ENCODE data around the gene CIZ1. TPM values are rescaled to one million over a fixed set of nuclear protein-coding genes. Genes with fewer than 3 reads are reported as not detected.

CIZ1 gene
- total and polyA plus RNA-seq, 2 experiments from 2014 or later = 95.0 to 105 TPM

DNA sequence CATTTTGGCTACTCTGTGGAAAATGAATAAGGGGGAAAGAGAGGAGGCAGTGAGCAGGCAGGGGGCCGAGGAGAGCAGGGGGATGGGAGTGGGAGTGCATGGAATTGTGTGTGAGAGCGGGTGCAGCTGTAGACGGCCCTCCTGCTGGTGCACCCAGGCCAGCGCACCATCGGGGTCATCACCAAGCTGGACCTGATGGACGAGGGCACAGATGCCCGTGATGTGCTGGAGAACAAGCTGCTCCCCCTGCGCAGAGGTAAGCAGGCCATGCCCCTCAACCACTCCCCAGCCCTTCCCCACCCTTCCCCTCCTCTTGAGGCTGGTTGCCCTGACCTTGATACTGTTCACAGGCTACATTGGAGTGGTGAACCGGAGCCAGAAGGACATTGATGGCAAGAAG is 28.5 kb upstream of the CIZ1 start:
- DNase-seq (ENCODE audit: low read depth in 1 of 2, low spot score in 1 of 2) = no peak
- Histone ChIP-seq H3K4me1 (ENCODE audit: low read depth) (no peaks in the 10 kb centered on the region), H3K4me3 (no peak overlapping the region), H3K27me3 (no peaks in the 10 kb centered on the region), H3K27ac (no peak overlapping the region), H3K36me3 (no peaks in the 10 kb centered on the region), H3K9me3 (ENCODE audit: low read depth) (no peaks in the 10 kb centered on the region)
- TF ChIP-seq, protein P1, sequence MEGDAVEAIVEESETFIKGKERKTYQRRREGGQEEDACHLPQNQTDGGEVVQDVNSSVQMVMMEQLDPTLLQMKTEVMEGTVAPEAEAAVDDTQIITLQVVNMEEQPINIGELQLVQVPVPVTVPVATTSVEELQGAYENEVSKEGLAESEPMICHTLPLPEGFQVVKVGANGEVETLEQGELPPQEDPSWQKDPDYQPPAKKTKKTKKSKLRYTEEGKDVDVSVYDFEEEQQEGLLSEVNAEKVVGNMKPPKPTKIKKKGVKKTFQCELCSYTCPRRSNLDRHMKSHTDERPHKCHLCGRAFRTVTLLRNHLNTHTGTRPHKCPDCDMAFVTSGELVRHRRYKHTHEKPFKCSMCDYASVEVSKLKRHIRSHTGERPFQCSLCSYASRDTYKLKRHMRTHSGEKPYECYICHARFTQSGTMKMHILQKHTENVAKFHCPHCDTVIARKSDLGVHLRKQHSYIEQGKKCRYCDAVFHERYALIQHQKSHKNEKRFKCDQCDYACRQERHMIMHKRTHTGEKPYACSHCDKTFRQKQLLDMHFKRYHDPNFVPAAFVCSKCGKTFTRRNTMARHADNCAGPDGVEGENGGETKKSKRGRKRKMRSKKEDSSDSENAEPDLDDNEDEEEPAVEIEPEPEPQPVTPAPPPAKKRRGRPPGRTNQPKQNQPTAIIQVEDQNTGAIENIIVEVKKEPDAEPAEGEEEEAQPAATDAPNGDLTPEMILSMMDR (IDR thresholded peaks at IDR 0.05; ENCODE audit: low read depth, low read length) = no peak

DNA sequence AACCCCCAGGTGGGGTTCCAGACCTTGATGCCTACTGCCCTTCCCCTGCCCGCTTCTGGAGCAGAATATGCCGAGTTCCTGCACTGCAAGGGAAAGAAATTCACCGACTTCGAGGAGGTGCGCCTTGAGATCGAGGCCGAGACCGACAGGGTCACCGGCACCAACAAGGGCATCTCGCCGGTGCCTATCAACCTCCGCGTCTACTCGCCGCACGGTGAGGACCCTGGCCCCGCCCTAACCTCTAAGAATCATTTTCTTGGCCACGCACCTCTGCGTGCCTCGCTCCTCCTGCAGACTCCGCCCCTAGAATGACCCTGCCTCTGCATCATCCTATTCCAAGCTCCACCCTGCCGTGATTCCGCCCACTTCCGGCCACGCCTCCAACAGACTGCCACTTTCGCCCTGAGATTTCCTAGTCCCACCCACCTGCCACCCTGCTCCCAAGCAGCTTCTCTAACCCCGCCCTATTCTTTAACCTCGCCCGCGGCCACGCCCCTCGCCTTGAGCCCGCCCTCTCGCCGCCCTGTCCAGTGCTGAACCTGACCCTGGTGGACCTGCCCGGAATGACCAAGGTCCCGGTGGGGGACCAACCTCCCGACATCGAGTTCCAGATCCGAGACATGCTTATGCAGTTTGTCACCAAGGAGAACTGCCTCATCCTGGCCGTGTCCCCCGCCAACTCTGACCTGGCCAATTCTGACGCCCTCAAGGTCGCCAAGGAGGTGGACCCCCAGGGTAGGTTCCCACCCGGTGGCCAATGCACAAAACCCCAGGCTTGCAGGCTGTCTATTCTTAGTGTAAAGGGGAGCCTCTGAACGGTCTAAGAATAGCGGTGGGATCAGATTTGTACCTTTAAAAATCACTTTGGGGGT is 27.4 kb upstream of the CIZ1 start:
- H3K27me3 ChIP-seq = no peaks in the 10 kb centered on the region
- H3K9me3 ChIP-seq (ENCODE audit: low read depth) = no peaks in the 10 kb centered on the region
- peak overlapping the region; percentile 13 for H3K4me3 ChIP-seq
- H3K36me3 ChIP-seq = no peaks in the 10 kb centered on the region
- H3K27ac ChIP-seq = no peak overlapping the region
- TF ChIP-seq, protein P1 (IDR thresholded peaks at IDR 0.05; ENCODE audit: low read depth, low read length) = no peak
- no peaks in the 10 kb centered on the region for H3K4me1 ChIP-seq (ENCODE audit: low read depth)
- peak; percentile 80 to 95 for DNase-seq (ENCODE audit: low read depth in 1 of 2, low spot score in 1 of 2)

DNA sequence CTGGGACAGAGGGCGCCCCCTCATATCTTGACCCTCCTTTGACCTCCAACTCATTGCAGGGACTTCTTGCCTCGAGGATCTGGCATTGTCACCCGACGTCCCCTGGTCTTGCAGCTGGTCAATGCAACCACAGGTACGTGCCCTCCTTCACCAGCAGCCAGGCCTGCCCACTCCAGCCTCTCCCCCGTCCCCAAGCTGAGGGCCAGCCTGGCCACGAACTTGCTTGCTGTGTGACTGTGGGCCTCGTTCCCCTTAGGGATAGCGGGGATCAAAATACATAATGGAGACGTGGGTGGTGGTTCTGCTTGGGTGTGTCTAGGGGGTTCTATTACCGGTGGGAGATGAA is 26.8 kb upstream of the CIZ1 start:
- Histone ChIP-seq H3K27me3 (no peaks in the 10 kb centered on the region), H3K9me3 (ENCODE audit: low read depth) (no peaks in the 10 kb centered on the region), H3K27ac (no peak overlapping the region), H3K36me3 (no peaks in the 10 kb centered on the region), H3K4me3 (peak overlapping the region; percentile 13), H3K4me1 (ENCODE audit: low read depth) (no peaks in the 10 kb centered on the region)
- TF ChIP-seq, protein P1 (IDR thresholded peaks at IDR 0.05; ENCODE audit: low read depth, low read length) = no peak
- DNase-seq (ENCODE audit: low read depth in 1 of 2, low spot score in 1 of 2) = no peak

DNA sequence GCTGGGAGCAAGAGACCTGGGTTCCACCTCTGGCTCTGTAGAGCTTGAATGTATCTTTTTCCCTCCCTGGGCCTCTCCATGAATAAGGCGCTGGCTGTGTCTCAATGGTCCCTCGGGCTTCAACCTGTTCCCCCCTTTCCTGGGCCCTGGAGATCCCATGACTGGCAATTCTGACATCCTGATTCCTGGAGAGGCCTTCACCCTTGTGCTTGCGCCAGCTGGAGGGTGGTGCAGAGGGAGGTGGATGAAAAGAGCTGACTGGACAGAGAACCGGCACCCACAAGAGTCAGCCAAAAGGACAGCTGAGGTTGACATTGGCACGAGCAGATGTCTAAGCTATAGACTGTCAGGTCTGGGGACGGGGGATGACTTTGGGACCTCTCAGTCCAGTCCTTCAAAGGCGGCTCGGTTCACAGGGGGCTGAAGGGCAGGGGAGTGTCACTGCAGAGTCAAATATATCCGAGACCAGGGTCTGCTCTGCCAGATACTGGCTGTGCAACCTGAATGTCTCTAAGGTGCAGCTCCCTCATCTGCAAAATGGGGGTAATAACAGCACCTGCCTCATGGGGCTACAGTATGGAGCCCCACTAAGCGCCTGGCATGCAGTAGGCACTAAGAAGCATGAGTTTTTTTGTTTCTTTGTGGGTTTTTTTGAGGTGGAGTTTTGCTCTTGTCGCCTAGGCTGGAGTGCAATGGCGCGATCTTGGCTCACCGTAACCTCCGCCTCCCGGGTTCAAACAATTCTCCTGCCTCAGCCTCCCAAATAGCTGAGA is 25.6 kb upstream of the CIZ1 start:
- H3K27ac ChIP-seq = no peak overlapping the region

More for the DNA sequence above, 25.6 kb upstream of the CIZ1 start:
- DNase-seq (ENCODE audit: low read depth in 1 of 2, low spot score in 1 of 2) = no peak
- TF ChIP-seq, protein P1 (IDR thresholded peaks at IDR 0.05; ENCODE audit: low read depth, low read length) = no peak
- no peaks in the 10 kb centered on the region for H3K36me3 ChIP-seq
- no peak overlapping the region for H3K4me3 ChIP-seq
- H3K4me1 ChIP-seq (ENCODE audit: low read depth) = no peaks in the 10 kb centered on the region
- no peaks in the 10 kb centered on the region for H3K27me3 ChIP-seq
- no peaks in the 10 kb centered on the region for H3K9me3 ChIP-seq (ENCODE audit: low read depth)
